Caco-2 (cell line): ENCODE results near the gene VCX3A. TPM values are rescaled to one million over a fixed set of nuclear protein-coding genes. Genes with fewer than 3 reads are reported as not detected.
A peak's percentile ranks its signal among the peaks of the same experiment; 100 is the strongest.
"Not testable (repeated sequence)": the region's sequence is repeated elsewhere in the genome, so short reads cannot be mapped to it uniquely, and the experiment has no call there.

Experiments
- Bru-seq: library from RNA; stranded (reverse); fragments of 400-500 nt; gene quantifications from one replicate; lab custom pipeline; 2021; lab: Mats Ljungman, UMichigan
- BruChase-seq, 2 experiments: library from RNA; stranded (reverse); fragments of 400-500 nt; gene quantifications; one replicate each; lab custom pipeline; 2021; lab: Mats Ljungman, UMichigan
- BruUV-seq: library from RNA; stranded (reverse); fragments of 400-500 nt; replicated peaks from 2 replicates; lab custom pipeline; 2021; lab: Mats Ljungman, UMichigan
- CTCF ChIA-PET: fragments of 300-600 bp; sonication (Branson Sonifier 250); formaldehyde crosslinking; loops from one replicate; lab custom pipeline; 2022; ENCODE audit warnings: antibody characterized with exemption; lab: Charles Lee
- POLR2A ChIA-PET: fragments of 300-600 bp; sonication (Branson Sonifier 250); formaldehyde crosslinking; loops from one replicate; lab custom pipeline; 2022; ENCODE audit warnings: antibody characterized with exemption; lab: Charles Lee
- DNase-seq, 2 experiments: peaks; one replicate each; pipeline versions ENCODE4 v3.0.0 to v3.0.0-alpha.2; 2020 to 2022
- H3K27me3 ChIP-seq: replicated peaks from 2 replicates; pipeline ENCODE4 v1.6.0; 2011; ENCODE audit warnings: low read length; ENCODE audit not compliant: control insufficient read depth, insufficient read depth
- H3K36me3 ChIP-seq: 2 replicates; pipeline ENCODE4 v1.5.1; 2011; ENCODE audit warnings: low read length; ENCODE audit not compliant: control insufficient read depth, insufficient read depth
- H3K4me1 ChIP-seq: fragments of 250-450 bp; sonication (Bioruptor Pico); 2 replicates; pipeline ENCODE4 v1.5.1; 2020; ENCODE audit warnings: mild to moderate bottlenecking
- H3K4me3 ChIP-seq: 2 replicates; pipeline ENCODE4 v1.5.1; 2011; ENCODE audit warnings: low read depth, mild to moderate bottlenecking, control low read depth, low read length
- H3K9me3 ChIP-seq: fragments of 250-450 bp; sonication (Bioruptor Pico); 2 replicates; pipeline ENCODE4 v1.5.1; 2020; ENCODE audit warnings: mild to moderate bottlenecking, moderate library complexity
- H3K27ac Mint-ChIP-seq: one replicate; pipeline ENCODE4 v1.8.0; 2022; ENCODE audit warnings: mixed read lengths; ENCODE audit not compliant: unreplicated experiment
- H3K27me3 Mint-ChIP-seq: one replicate; pipeline ENCODE4 v1.8.0; 2022; ENCODE audit warnings: mixed read lengths; ENCODE audit not compliant: insufficient read depth, unreplicated experiment
- H3K36me3 Mint-ChIP-seq: one replicate; pipeline ENCODE4 v1.8.0; 2022; ENCODE audit warnings: mild to moderate bottlenecking, mixed read lengths; ENCODE audit not compliant: insufficient read depth, unreplicated experiment
- H3K4me1 Mint-ChIP-seq: one replicate; pipeline ENCODE4 v1.8.0; 2022; ENCODE audit warnings: low read depth, mixed read lengths; ENCODE audit not compliant: unreplicated experiment
- H3K4me3 Mint-ChIP-seq: one replicate; pipeline ENCODE4 v1.8.0; 2022; ENCODE audit warnings: mild to moderate bottlenecking, moderate library complexity, mixed read lengths; ENCODE audit not compliant: unreplicated experiment
- H3K9me3 Mint-ChIP-seq: one replicate; pipeline ENCODE4 v1.8.0; 2022; ENCODE audit warnings: mixed read lengths; ENCODE audit not compliant: unreplicated experiment
- intact Hi-C: fragments of 100-400 bp; cut with micrococcal nuclease; formaldehyde crosslinking; loops from one replicate; pipeline ENCODE4 v1.10.0; 2022; ENCODE audit not compliant: unreplicated experiment
- long read RNA-seq: library from polyadenylated mRNA; stranded (forward); transcript quantifications from one replicate; pipeline ENCODE4 v2.0.0, GENCODE V29; 2022
- total RNA-seq: library from RNA; stranded (reverse); gene quantifications from 2 replicates; pipeline ENCODE4 v1.2.3, GENCODE V29; 2022
- TF ChIP-seq, protein P1 (sequence below), 2 experiments: fragments of 200-600 bp in 1 of 2; IDR thresholded peaks; 1 replicate in 1 of 2; 2 replicates in 1 of 2; pipeline versions ENCODE4 v1.5.1 to v1.8.0; 2011 to 2022; ENCODE audit warnings: antibody characterized with exemption in 1 of 2, control low read depth in 1 of 2, inconsistent platforms in 1 of 2, low read depth in 1 of 2, low read length in 1 of 2, mild to moderate bottlenecking in 1 of 2, moderate library complexity in 1 of 2; ENCODE audit not compliant: insufficient read depth in 1 of 2, severe bottlenecking in 1 of 2, unreplicated experiment in 1 of 2

The VCX3A gene
- total RNA-seq, result not detected in 2 replicates
- not detected for Bru-seq, nascent RNA
- BruChase-seq, experiment 1, labeled RNA remaining after a 2-hour chase, result not detected
- percentile 22 among the genes with signal in this experiment for BruChase-seq, experiment 2, labeled RNA remaining after a 6-hour chase
- long read RNA-seq, result 0 reads

GRCh38 chrX:6535018-6535417, at the start of gene VCX3A:
TSS of gene VCX3A (minus strand) at chrX:6535118. CDS start at chrX:6534497, 621 bp downstream.
- CTCF ChIA-PET, H3K36me3 ChIP-seq, H3K4me3 Mint-ChIP-seq, H3K4me3 ChIP-seq, H3K9me3 ChIP-seq, BruUV-seq, H3K36me3 Mint-ChIP-seq, H3K27me3 Mint-ChIP-seq, H3K4me1 ChIP-seq, H3K27me3 ChIP-seq, H3K4me1 Mint-ChIP-seq, H3K27ac Mint-ChIP-seq, H3K9me3 Mint-ChIP-seq, POLR2A ChIA-PET, DNase-seq, intact Hi-C loops: not testable (repeated sequence)

DNA sequence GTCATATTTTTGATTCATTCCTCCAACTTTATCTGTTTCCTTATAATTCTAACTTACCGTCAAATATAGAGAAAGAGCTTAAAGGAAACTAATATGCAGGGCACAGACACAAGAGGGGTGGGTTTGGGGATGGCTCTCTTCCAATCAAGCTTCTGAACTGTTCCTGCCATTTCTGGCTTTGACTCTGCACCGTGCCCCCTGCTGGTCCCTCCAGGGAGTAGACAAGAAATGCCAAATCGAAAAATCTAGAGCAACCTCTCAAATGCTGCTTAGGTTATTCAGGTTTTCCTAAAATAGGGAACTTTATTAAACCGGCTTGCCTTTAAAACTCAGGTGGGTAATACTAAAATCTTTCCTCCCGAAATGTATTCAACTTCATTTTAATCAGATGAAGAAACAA, 39.8 kb upstream of the VCX3A start:
- H3K27me3 Mint-ChIP-seq, result no peaks in the 10 kb centered on the region
- H3K4me3 ChIP-seq, result no peak overlapping the region
- H3K9me3 ChIP-seq, result no peaks in the 10 kb centered on the region
- no TSS peak for BruUV-seq
- CTCF ChIA-PET, result interaction anchor here (0.6 kb wide), 1 partner anchor 573 kb away, joined by 4 read pairs; no protein-coding TSS in a partner anchor
- no peaks in the 10 kb centered on the region for H3K9me3 Mint-ChIP-seq
- H3K36me3 ChIP-seq, result no peaks in the 10 kb centered on the region
- no peak overlapping the region for H3K27ac Mint-ChIP-seq
- no peaks in the 10 kb centered on the region for H3K4me1 ChIP-seq
- TF ChIP-seq, protein P1, sequence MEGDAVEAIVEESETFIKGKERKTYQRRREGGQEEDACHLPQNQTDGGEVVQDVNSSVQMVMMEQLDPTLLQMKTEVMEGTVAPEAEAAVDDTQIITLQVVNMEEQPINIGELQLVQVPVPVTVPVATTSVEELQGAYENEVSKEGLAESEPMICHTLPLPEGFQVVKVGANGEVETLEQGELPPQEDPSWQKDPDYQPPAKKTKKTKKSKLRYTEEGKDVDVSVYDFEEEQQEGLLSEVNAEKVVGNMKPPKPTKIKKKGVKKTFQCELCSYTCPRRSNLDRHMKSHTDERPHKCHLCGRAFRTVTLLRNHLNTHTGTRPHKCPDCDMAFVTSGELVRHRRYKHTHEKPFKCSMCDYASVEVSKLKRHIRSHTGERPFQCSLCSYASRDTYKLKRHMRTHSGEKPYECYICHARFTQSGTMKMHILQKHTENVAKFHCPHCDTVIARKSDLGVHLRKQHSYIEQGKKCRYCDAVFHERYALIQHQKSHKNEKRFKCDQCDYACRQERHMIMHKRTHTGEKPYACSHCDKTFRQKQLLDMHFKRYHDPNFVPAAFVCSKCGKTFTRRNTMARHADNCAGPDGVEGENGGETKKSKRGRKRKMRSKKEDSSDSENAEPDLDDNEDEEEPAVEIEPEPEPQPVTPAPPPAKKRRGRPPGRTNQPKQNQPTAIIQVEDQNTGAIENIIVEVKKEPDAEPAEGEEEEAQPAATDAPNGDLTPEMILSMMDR (IDR thresholded peaks at IDR 0.05; ENCODE audit: insufficient read depth in 1 of 2, low read depth in 1 of 2, low read length in 1 of 2, severe bottlenecking in 1 of 2, unreplicated experiment in 1 of 2), result peak; percentile 18 to 24
- peak in 1 of 2 experiments; percentile 2 for DNase-seq
- no peaks in the 10 kb centered on the region for H3K36me3 Mint-ChIP-seq
- intact Hi-C loops, result loop anchor here (5.0 kb wide), 1 partner anchor 552 kb away; no protein-coding TSS in a partner anchor
- POLR2A ChIA-PET, result no interaction called here
- H3K27me3 ChIP-seq, result no peaks in the 10 kb centered on the region
- H3K4me3 Mint-ChIP-seq, result no peak overlapping the region
- H3K4me1 Mint-ChIP-seq, result no peaks in the 10 kb centered on the region

DNA sequence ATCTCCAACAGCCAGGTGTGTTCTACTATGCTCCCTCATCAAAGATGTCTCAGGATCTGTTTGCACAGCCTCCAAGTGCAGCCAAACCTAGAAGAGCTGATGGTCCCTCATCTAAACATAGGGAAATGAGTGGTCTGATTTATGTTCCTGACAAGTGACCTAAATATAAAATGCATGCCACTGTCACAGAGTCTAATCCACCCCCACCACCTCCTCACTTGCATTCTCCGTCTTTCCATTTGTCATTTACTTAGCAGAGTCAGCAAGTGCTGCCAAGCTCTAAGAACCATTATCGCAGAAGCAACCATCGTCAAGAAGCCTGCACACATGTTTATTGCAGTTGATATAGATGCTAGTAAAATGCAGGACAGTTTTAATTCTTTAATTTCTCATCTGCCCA, 33.1 kb upstream of the VCX3A start:
- intact Hi-C loops, result no loop called here
- Mint-ChIP-seq H3K27ac (no peak overlapping the region), H3K36me3 (no peaks in the 10 kb centered on the region), H3K9me3 (peaks cover 4% of the 10 kb centered on the region), H3K4me3 (no peak overlapping the region), H3K4me1 (no peaks in the 10 kb centered on the region), H3K27me3 (no peaks in the 10 kb centered on the region)
- H3K4me3 ChIP-seq, result no peak overlapping the region
- BruUV-seq, result no TSS peak
- H3K4me1 ChIP-seq, result no peaks in the 10 kb centered on the region
- TF ChIP-seq, protein P1 (IDR thresholded peaks at IDR 0.05; ENCODE audit: insufficient read depth in 1 of 2, low read depth in 1 of 2, low read length in 1 of 2, severe bottlenecking in 1 of 2, unreplicated experiment in 1 of 2), result no peak
- ChIA-PET CTCF (no interaction called here), POLR2A (no interaction called here)
- H3K9me3 ChIP-seq, result no peaks in the 10 kb centered on the region
- DNase-seq, result no peak
- no peaks in the 10 kb centered on the region for H3K27me3 ChIP-seq
- no peaks in the 10 kb centered on the region for H3K36me3 ChIP-seq
